Measurements from ENCODE around the gene LSP1. TPM values are rescaled to one million over a fixed set of nuclear protein-coding genes. Genes with fewer than 3 reads are reported as not detected.

The LSP1 gene
- total and polyA plus RNA-seq, 8 donors, result 9.8 to 239 (median 58.9) TPM

DNA sequence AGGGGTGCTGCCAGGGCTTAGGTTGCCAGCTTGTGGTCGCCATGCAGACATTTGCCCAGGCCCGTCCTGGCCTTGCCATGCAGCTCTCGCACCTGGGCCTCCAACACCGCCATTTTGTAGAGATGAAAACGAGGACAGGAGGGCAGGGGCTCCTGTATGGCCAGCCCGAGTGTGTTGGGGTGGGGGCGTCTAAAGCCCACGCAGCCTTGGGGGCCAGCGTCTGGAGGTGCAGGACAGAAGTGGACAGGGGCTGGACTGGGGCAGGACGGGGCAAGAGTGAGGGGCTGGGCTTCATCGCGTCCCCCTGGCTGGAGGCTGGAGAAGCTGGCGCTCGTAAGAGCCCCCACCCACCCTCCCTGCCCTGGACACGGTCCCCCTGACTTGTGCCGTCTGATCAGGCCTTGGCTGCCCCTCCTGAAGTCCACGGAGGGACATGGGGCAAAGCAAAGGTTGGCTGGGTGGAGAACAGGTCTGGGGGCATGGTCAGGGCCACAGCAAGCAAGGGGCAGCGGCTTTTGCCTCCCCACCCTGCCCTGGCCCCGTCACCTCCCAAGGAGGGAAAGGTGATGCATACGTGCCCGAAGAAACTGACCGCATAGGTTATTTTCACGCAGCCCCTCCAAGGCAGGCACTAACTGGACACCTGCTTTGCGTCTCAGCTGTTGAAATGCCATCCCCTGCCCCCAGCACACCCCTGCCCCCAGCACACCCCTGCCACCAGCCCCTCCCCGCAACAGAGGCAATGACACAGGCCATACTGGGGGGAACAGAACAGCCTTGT, 67.4 kb downstream of the LSP1 start:
- no peaks in the 10 kb centered on the region for H3K9me3 ChIP-seq
- H3K4me1 ChIP-seq, result peaks cover 0 to 16% (median 9%) of the 10 kb centered on the region in 4 donors
- intact Hi-C loops (cut with DNase I; ENCODE audit: low total_unique reads), result no loop called here
- no peak for DNase-seq
- WGBS, 5 donors, result 86 to 92% (median 90%) methylated on average over 20 to 25 of the region's 25 CpGs
- peaks cover 0 to 57% (median 10%) of the 10 kb centered on the region in 3 donors for H3K27me3 ChIP-seq
- no peaks in the 10 kb centered on the region for H3K36me3 ChIP-seq
- H3K27ac ChIP-seq, result peak overlapping the region in 1 of 5 donors; percentile 69
- TF ChIP-seq POLR2A (IDR thresholded peaks at IDR 0.05) (no peak), EP300 (IDR thresholded peaks at IDR 0.05) (no peak), POLR2AphosphoS5 (IDR thresholded peaks at IDR 0.05) (no peak)
- TF ChIP-seq, protein P1, sequence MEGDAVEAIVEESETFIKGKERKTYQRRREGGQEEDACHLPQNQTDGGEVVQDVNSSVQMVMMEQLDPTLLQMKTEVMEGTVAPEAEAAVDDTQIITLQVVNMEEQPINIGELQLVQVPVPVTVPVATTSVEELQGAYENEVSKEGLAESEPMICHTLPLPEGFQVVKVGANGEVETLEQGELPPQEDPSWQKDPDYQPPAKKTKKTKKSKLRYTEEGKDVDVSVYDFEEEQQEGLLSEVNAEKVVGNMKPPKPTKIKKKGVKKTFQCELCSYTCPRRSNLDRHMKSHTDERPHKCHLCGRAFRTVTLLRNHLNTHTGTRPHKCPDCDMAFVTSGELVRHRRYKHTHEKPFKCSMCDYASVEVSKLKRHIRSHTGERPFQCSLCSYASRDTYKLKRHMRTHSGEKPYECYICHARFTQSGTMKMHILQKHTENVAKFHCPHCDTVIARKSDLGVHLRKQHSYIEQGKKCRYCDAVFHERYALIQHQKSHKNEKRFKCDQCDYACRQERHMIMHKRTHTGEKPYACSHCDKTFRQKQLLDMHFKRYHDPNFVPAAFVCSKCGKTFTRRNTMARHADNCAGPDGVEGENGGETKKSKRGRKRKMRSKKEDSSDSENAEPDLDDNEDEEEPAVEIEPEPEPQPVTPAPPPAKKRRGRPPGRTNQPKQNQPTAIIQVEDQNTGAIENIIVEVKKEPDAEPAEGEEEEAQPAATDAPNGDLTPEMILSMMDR (IDR thresholded peaks at IDR 0.05), result no peak
- H3K4me3 ChIP-seq, result no peak overlapping the region

DNA sequence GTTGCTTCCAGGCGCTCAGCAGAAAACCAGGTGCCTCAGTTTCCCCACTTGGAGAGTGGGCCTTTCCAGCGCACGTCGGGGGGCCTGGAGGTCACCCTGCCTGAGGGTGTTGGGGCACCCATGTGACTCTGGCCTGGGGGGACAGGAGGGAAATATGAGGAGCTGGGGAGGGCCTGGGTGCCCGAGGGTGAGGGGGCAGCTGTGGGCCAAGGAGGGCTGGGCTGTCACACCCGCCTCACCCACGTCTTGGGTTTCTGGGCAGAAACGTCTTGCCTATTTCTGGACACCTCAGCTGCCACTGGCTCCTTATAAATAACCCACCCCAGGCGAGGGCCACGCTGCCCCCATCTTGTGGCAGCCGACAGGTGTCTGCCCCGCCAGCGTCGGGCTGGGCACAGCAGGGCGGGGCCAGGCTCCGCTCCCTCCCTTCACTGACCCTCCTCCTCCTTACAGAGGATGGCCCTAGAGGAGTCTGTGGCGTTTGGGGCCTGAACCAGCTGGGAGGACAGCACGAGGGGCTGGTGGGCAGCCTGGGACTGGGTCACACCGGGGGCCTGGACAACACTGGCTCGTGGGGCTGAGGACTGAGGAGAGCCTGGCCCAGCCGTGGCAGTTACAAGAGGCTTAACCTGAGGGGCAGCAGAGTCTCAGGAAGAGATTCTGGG, 68.2 kb downstream of the LSP1 start:
- 50 to 67% (median 57%) methylated on average over 9 to 21 of the region's 21 CpGs for WGBS, 5 donors
- H3K9me3 ChIP-seq, result no peaks in the 10 kb centered on the region
- no peak for TF ChIP-seq POLR2AphosphoS5 (IDR thresholded peaks at IDR 0.05)
- no peak for TF ChIP-seq POLR2A (IDR thresholded peaks at IDR 0.05)
- no peak for TF ChIP-seq EP300 (IDR thresholded peaks at IDR 0.05)
- TF ChIP-seq, protein P1 (IDR thresholded peaks at IDR 0.05), result no peak
- intact Hi-C loops (cut with DNase I; ENCODE audit: low total_unique reads), result no loop called here
- no peaks in the 10 kb centered on the region for H3K36me3 ChIP-seq
- peak overlapping the region in 2 of 5 donors; percentile 32 to 69 for H3K27ac ChIP-seq
- peaks cover 0 to 16% (median 9%) of the 10 kb centered on the region in 4 donors for H3K4me1 ChIP-seq
- H3K4me3 ChIP-seq, result no peak overlapping the region
- DNase-seq, result no peak
- H3K27me3 ChIP-seq, result peaks cover 0 to 64% (median 10%) of the 10 kb centered on the region in 3 donors

DNA sequence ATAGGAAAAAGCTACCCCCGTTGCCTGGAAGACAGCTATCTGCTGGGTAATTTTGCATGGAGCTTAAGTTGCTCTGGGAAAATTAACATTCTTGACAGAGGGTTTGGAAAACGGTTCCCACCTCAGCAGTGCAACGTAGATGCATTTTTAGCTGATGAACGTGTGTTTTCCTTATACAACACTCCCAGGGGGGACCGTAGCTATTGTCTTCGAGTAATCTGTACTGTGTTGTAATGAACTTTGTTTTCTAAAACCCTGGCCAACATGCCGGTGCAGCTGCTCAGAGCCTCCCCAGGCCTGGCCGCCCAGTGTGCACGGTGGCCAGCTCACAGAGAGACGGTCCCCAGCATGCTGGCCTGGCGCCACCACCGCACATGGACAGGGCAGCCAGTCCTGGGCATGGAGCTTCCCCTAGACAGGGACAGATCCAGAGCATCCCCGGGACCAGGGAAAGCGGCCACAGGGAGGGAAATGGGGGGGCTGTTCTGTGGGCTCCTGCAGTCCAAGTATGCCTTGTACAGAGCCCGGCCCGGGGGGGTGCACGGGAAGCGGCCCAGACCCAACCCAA, 68.8 kb downstream of the LSP1 start:
- H3K27ac ChIP-seq, result peak overlapping the region in 2 of 5 donors; percentile 32 to 69
- H3K4me3 ChIP-seq, result no peak overlapping the region
- no peak for TF ChIP-seq POLR2AphosphoS5 (IDR thresholded peaks at IDR 0.05)
- no peak for TF ChIP-seq EP300 (IDR thresholded peaks at IDR 0.05)
- no peak for TF ChIP-seq POLR2A (IDR thresholded peaks at IDR 0.05)
- TF ChIP-seq, protein P1 (IDR thresholded peaks at IDR 0.05), result no peak
- intact Hi-C loops (cut with DNase I; ENCODE audit: low total_unique reads), result no loop called here
- no peaks in the 10 kb centered on the region for H3K9me3 ChIP-seq
- H3K36me3 ChIP-seq, result no peaks in the 10 kb centered on the region
- H3K4me1 ChIP-seq, result peaks cover 0 to 16% (median 8%) of the 10 kb centered on the region in 4 donors
- DNase-seq, result peak in 1 of 2 donors; percentile 77
- H3K27me3 ChIP-seq, result peaks cover 0 to 66% (median 10%) of the 10 kb centered on the region in 3 donors
- WGBS, 5 donors, result 54 to 65% (median 61%) methylated on average over 18 of the region's 18 CpGs

DNA sequence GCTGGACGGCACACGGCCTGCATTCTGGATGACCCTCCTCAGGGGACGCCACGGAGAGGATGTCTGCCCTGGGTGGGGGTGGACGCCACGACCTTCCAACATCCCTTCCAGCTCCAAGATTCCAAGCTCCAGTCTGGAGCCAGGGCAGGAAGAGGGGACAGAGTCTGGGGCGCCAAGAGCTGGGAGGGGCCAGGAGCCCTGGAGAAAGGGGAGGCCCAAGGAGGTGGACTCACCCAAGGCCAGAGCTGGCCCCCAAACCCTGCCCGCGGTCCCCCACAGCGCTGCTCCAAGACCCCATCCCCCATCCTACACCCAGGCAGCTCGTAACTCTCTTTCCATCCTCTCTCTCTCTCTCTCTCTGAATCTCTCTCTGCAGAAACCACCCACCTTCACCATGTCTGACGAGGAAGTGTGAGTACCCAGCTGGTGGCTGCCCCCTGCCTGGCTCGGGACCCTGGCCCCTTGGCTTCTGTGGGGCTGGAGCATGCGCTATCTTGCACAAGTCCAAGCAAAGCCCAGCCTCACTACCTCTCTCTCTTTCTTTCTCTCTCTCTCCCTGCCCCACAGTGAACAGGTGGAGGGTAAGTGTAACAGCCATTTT, 69.7 kb downstream of the LSP1 start:
- DNase-seq, result no peak
- intact Hi-C loops (cut with DNase I; ENCODE audit: low total_unique reads), result no loop called here
- TF ChIP-seq POLR2AphosphoS5 (IDR thresholded peaks at IDR 0.05), result no peak
- WGBS, 5 donors, result 62 to 72% (median 69%) methylated on average over 13 to 14 of the region's 14 CpGs
- Histone ChIP-seq H3K9me3 (no peaks in the 10 kb centered on the region), H3K27ac (peak overlapping the region in 1 of 5 donors; percentile 61), H3K4me3 (no peak overlapping the region), H3K36me3 (no peaks in the 10 kb centered on the region), H3K27me3 (peaks cover 0 to 73% (median 10%) of the 10 kb centered on the region in 3 donors), H3K4me1 (peaks cover 0 to 12% (median 2%) of the 10 kb centered on the region in 4 donors)

Measured in stomach (tissue), 9 donors.